Liver (tissue), 9 donors: ENCODE results near the gene ARSK. TPM values are rescaled to one million over a fixed set of nuclear protein-coding genes. Genes with fewer than 3 reads are reported as not detected.

Experiments
- DNase-seq: peaks from one replicate; pipeline ENCODE4 v3.0.0-alpha.2; 2017; ENCODE audit warnings: low spot score
- H3K27ac ChIP-seq, 2 donors: one replicate each; pipeline ENCODE4 v1.7.0; 2013; ENCODE audit warnings: inconsistent platforms in 2 of 2, low read length in 2 of 2, control low read depth in 1 of 2, low read depth in 1 of 2, mild to moderate bottlenecking in 1 of 2
- H3K27me3 ChIP-seq, 4 donors: one replicate each; pipeline versions ENCODE4 v1.6.1 to v1.7.0; 2013; ENCODE audit warnings: low read length in 3 of 4, inconsistent platforms in 1 of 4, mild to moderate bottlenecking in 1 of 4, moderate library complexity in 1 of 4; ENCODE audit not compliant: control insufficient read depth in 4 of 4, insufficient read depth in 4 of 4
- H3K36me3 ChIP-seq, 4 donors: one replicate each; pipeline versions ENCODE4 v1.6.1 to v1.7.0; 2013; ENCODE audit warnings: low read length in 3 of 4, mild to moderate bottlenecking in 3 of 4, low read depth in 1 of 4, moderate library complexity in 1 of 4; ENCODE audit not compliant: control insufficient read depth in 4 of 4, insufficient read depth in 3 of 4
- H3K4me1 ChIP-seq, 4 donors: one replicate each; pipeline versions ENCODE4 v1.6.1 to v1.7.0; 2013; ENCODE audit warnings: low read length in 3 of 4, mild to moderate bottlenecking in 3 of 4, moderate library complexity in 1 of 4; ENCODE audit not compliant: control insufficient read depth in 4 of 4, insufficient read depth in 4 of 4
- H3K4me3 ChIP-seq, 3 donors: one replicate each; pipeline versions ENCODE4 v1.6.1 to v1.7.0; 2013; ENCODE audit warnings: low read length in 3 of 3, control low read depth in 1 of 3, low read depth in 1 of 3, mild to moderate bottlenecking in 1 of 3
- H3K9ac ChIP-seq, 2 donors: one replicate each; pipeline ENCODE4 v1.7.0; 2013; ENCODE audit warnings: low read length in 2 of 2, mild to moderate bottlenecking in 2 of 2, moderate library complexity in 2 of 2, control low read depth in 1 of 2, low read depth in 1 of 2
- H3K9me3 ChIP-seq, 4 donors: one replicate each; pipeline versions ENCODE4 v1.6.1 to v1.7.0; 2013; ENCODE audit warnings: low read length in 3 of 4; ENCODE audit not compliant: control insufficient read depth in 4 of 4
- EGR1 ChIP-seq, 2 donors: IDR thresholded peaks; 2 replicates each; pipeline ENCODE4 v1.6.1; 2016 to 2018; ENCODE audit warnings: antibody characterized with exemption in 2 of 2, low read depth in 2 of 2
- FOXA1 ChIP-seq: IDR thresholded peaks from 2 replicates; pipeline ENCODE4 v1.6.1; 2016; ENCODE audit warnings: antibody characterized with exemption
- FOXA2 ChIP-seq: IDR thresholded peaks from 2 replicates; pipeline ENCODE4 v1.6.1; 2016; ENCODE audit warnings: antibody characterized with exemption
- GABPA ChIP-seq, 2 donors: IDR thresholded peaks in 1 of 2; conservative IDR thresholded peaks in 1 of 2; 2 replicates each; pipeline ENCODE4 v1.6.1; 2016; ENCODE audit warnings: antibody characterized with exemption in 2 of 2, mild to moderate bottlenecking in 1 of 2, moderate library complexity in 1 of 2
- HNF4A ChIP-seq, 2 donors: conservative IDR thresholded peaks; 2 replicates each; pipeline ENCODE4 v1.6.1; 2016; ENCODE audit warnings: antibody characterized with exemption in 2 of 2, mild to moderate bottlenecking in 2 of 2
- HNF4G ChIP-seq: IDR thresholded peaks from 2 replicates; pipeline ENCODE4 v1.6.1; 2016; ENCODE audit warnings: antibody characterized with exemption
- JUND ChIP-seq, 2 donors: IDR thresholded peaks; 2 replicates each; pipeline ENCODE4 v1.6.1; 2016; ENCODE audit warnings: antibody characterized with exemption in 2 of 2
- NR2F2 ChIP-seq: IDR thresholded peaks from 2 replicates; pipeline ENCODE4 v1.6.1; 2016; ENCODE audit warnings: antibody characterized with exemption
- RAD21 ChIP-seq, 2 donors: IDR thresholded peaks; 2 replicates each; pipeline ENCODE4 v1.6.1; 2016; ENCODE audit warnings: antibody characterized with exemption in 2 of 2, mild to moderate bottlenecking in 2 of 2
- RXRA ChIP-seq, 2 donors: IDR thresholded peaks; 2 replicates each; pipeline ENCODE4 v1.6.1; 2017 to 2018; ENCODE audit warnings: antibody characterized with exemption in 2 of 2, mild to moderate bottlenecking in 1 of 2
- SP1 ChIP-seq: IDR thresholded peaks from 2 replicates; pipeline ENCODE4 v1.6.1; 2018; ENCODE audit warnings: antibody characterized with exemption, mild to moderate bottlenecking
- TAF1 ChIP-seq: conservative IDR thresholded peaks from 2 replicates; pipeline ENCODE4 v1.6.1; 2016; ENCODE audit warnings: antibody characterized with exemption, mild to moderate bottlenecking
- YY1 ChIP-seq: IDR thresholded peaks from 2 replicates; pipeline ENCODE4 v1.6.1; 2016; ENCODE audit warnings: antibody characterized with exemption, mild to moderate bottlenecking
- WGBS: extraction: QIAGEN DNeasy Blood & Tissue Kit; methylation state at CpG from one replicate; pipeline ENCODE4 v1.1.7; 2013; 5-methylcytosine and 5-hydroxymethylcytosine counted together
- polyA plus RNA-seq, 2 donors: library from polyadenylated mRNA; stranded (reverse) in 1 of 2; unstranded in 1 of 2; fragments of 200-250 nt in 1 of 2; fragments of >200 nt in 1 of 2; fragmentation: Nextera tagmentation in 1 of 2; extraction: Ambion mirVana in 1 of 2; gene quantifications; one replicate each; pipeline versions ENCODE4 v1.2.1 to v1.2.3, GENCODE V29; 2013 to 2015
- total RNA-seq, 2 donors: library from RNA; depleted of rRNA; stranded (reverse); fragments of >200 nt; gene quantifications; one replicate each; pipeline ENCODE4 v1.2.3, GENCODE V29; 2014
- TF ChIP-seq, protein P1 (sequence below): IDR thresholded peaks from 2 replicates; pipeline ENCODE4 v1.6.1; 2016; ENCODE audit warnings: antibody characterized with exemption
- TF ChIP-seq, protein P2 (sequence below): IDR thresholded peaks from 2 replicates; pipeline ENCODE4 v1.6.1; 2016; ENCODE audit warnings: antibody characterized with exemption
- TF ChIP-seq, protein P3 (sequence below): fragments of 150-350 bp; IDR thresholded peaks from 2 replicates; pipeline ENCODE4 v1.5.1; 2017; ENCODE audit warnings: improper control_type of control experiment, low read depth, low read length; ENCODE audit not compliant: missing input control
- TF ChIP-seq, protein P4 (sequence below): IDR thresholded peaks from 2 replicates; pipeline ENCODE4 v1.6.1; 2016; ENCODE audit warnings: antibody characterized with exemption
- TF ChIP-seq, protein P5 (sequence below): IDR thresholded peaks from 2 replicates; pipeline ENCODE4 v1.6.1; 2016; ENCODE audit warnings: antibody characterized with exemption, mild to moderate bottlenecking
- donor health status: healthy.
- donor health status: healthy.
- donor health status: healthy.
- donor health status: healthy.
- donor health status: healthy.

The ARSK gene
- total and polyA plus RNA-seq, 4 donors: 2.4 to 6.8 (median 3.3) TPM

DNA sequence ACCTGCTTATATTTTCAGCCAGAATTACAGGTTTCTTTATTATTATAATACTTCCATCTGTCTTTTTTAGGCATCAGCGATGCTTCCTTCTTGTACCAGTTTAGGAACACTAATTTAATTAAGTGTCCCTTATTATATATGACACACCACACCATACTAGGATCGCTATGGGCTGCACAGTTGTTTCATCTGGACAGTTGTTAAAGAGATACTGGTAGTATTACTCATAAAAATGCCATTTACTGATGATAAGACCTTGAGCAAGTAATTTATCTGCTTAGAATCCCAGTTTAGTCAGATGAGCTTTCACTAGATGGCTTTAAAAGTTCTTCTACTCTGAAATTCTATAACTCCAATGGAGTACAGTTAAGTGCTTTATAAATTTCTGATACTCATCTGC is 17.1 kb downstream of the ARSK start:
- no peak for TF ChIP-seq TAF1
- Histone ChIP-seq H3K27ac (no peak overlapping the region), H3K4me3 (no peak overlapping the region), H3K36me3 (peaks cover 0 to 9% (median 1%) of the 10 kb centered on the region in 4 donors), H3K4me1 (no peaks in the 10 kb centered on the region), H3K9ac (no peak overlapping the region), H3K27me3 (no peaks in the 10 kb centered on the region), H3K9me3 (no peaks in the 10 kb centered on the region)
- WGBS: over 99% methylated on average over 2 of the region's 2 CpGs
- DNase-seq: no peak

DNA sequence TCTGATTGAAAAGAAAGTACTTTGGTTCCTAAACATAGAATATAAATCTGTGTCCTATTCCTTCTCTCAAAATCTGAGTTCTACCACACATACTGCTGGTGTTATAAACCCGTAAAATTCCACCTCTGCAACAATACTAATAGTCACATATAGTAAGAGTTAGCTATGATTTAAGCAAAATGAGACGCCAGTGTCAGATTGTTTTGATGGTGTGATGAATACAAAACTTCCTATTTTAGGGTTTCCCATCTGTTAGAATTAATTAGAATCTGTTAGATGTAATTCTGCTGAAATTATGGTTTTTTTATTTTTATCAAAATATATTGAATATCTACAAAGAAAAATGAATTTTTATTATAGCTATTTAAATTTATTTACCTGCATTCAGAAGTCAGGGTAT is 26.7 kb downstream of the ARSK start:
- TF ChIP-seq, protein P1, sequence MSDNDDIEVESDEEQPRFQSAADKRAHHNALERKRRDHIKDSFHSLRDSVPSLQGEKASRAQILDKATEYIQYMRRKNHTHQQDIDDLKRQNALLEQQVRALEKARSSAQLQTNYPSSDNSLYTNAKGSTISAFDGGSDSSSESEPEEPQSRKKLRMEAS: no peak
- TF ChIP-seq GABPA (IDR thresholded peaks at IDR 0.05 in 1 of 2, conservative IDR thresholded peaks at IDR 0.05 in 1 of 2): no peak
- DNase-seq: no peak
- Histone ChIP-seq H3K9ac (no peak overlapping the region), H3K4me3 (no peak overlapping the region), H3K4me1 (no peaks in the 10 kb centered on the region), H3K27me3 (no peaks in the 10 kb centered on the region), H3K36me3 (peaks cover 0 to 5% (median 0%) of the 10 kb centered on the region in 4 donors), H3K27ac (no peak overlapping the region), H3K9me3 (no peaks in the 10 kb centered on the region)
- 98% methylated on average over 2 of the region's 2 CpGs for WGBS

DNA sequence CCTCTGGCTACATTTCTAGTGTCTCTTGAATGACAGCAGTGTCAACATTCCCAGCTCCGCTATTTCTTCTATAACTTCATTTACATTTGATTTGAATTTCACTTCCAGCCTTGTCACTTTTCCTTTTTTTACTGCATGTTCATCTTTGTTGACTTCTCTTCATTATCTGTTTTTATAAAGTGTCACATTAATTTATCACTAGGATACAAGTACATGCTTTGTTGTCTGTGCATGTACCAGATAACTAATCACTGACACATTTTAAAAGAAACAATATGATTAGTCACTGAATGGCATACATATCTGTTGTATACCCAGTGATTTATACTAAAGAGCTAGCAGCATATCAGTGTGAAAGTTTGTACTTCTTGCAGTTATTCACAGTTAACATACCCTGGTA is 29.1 kb downstream of the ARSK start:
- H3K9me3 ChIP-seq: no peaks in the 10 kb centered on the region
- 99% methylated on average over 1 of the region's 1 CpG for WGBS
- no peak overlapping the region for H3K9ac ChIP-seq
- H3K27me3 ChIP-seq: no peaks in the 10 kb centered on the region
- no peak overlapping the region for H3K4me3 ChIP-seq
- H3K27ac ChIP-seq: no peak overlapping the region
- no peaks in the 10 kb centered on the region for H3K4me1 ChIP-seq
- H3K36me3 ChIP-seq: peaks cover 0 to 5% (median under 1%) of the 10 kb centered on the region in 4 donors
- no peak for DNase-seq
- TF ChIP-seq, protein P2, sequence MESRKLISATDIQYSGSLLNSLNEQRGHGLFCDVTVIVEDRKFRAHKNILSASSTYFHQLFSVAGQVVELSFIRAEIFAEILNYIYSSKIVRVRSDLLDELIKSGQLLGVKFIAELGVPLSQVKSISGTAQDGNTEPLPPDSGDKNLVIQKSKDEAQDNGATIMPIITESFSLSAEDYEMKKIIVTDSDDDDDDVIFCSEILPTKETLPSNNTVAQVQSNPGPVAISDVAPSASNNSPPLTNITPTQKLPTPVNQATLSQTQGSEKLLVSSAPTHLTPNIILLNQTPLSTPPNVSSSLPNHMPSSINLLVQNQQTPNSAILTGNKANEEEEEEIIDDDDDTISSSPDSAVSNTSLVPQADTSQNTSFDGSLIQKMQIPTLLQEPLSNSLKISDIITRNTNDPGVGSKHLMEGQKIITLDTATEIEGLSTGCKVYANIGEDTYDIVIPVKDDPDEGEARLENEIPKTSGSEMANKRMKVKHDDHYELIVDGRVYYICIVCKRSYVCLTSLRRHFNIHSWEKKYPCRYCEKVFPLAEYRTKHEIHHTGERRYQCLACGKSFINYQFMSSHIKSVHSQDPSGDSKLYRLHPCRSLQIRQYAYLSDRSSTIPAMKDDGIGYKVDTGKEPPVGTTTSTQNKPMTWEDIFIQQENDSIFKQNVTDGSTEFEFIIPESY: no peak
- TF ChIP-seq, protein P3, sequence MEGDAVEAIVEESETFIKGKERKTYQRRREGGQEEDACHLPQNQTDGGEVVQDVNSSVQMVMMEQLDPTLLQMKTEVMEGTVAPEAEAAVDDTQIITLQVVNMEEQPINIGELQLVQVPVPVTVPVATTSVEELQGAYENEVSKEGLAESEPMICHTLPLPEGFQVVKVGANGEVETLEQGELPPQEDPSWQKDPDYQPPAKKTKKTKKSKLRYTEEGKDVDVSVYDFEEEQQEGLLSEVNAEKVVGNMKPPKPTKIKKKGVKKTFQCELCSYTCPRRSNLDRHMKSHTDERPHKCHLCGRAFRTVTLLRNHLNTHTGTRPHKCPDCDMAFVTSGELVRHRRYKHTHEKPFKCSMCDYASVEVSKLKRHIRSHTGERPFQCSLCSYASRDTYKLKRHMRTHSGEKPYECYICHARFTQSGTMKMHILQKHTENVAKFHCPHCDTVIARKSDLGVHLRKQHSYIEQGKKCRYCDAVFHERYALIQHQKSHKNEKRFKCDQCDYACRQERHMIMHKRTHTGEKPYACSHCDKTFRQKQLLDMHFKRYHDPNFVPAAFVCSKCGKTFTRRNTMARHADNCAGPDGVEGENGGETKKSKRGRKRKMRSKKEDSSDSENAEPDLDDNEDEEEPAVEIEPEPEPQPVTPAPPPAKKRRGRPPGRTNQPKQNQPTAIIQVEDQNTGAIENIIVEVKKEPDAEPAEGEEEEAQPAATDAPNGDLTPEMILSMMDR: no peak
- no peak for TF ChIP-seq TAF1
- no peak for TF ChIP-seq RAD21 (IDR thresholded peaks at IDR 0.05)
- no peak for TF ChIP-seq JUND (IDR thresholded peaks at IDR 0.05)
- no peak for TF ChIP-seq HNF4A (conservative IDR thresholded peaks at IDR 0.05)
- TF ChIP-seq EGR1 (IDR thresholded peaks at IDR 0.05; ENCODE audit: low read depth in 2 of 2): no peak
- TF ChIP-seq RXRA (IDR thresholded peaks at IDR 0.05): no peak
- TF ChIP-seq YY1: no peak
- TF ChIP-seq, protein P1: no peak
- TF ChIP-seq SP1: no peak
- no peak for TF ChIP-seq GABPA (IDR thresholded peaks at IDR 0.05 in 1 of 2, conservative IDR thresholded peaks at IDR 0.05 in 1 of 2)
- TF ChIP-seq, protein P4, sequence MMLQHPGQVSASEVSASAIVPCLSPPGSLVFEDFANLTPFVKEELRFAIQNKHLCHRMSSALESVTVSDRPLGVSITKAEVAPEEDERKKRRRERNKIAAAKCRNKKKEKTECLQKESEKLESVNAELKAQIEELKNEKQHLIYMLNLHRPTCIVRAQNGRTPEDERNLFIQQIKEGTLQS: no peak
- TF ChIP-seq HNF4G: no peak
- no peak for TF ChIP-seq FOXA2
- TF ChIP-seq, protein P5, sequence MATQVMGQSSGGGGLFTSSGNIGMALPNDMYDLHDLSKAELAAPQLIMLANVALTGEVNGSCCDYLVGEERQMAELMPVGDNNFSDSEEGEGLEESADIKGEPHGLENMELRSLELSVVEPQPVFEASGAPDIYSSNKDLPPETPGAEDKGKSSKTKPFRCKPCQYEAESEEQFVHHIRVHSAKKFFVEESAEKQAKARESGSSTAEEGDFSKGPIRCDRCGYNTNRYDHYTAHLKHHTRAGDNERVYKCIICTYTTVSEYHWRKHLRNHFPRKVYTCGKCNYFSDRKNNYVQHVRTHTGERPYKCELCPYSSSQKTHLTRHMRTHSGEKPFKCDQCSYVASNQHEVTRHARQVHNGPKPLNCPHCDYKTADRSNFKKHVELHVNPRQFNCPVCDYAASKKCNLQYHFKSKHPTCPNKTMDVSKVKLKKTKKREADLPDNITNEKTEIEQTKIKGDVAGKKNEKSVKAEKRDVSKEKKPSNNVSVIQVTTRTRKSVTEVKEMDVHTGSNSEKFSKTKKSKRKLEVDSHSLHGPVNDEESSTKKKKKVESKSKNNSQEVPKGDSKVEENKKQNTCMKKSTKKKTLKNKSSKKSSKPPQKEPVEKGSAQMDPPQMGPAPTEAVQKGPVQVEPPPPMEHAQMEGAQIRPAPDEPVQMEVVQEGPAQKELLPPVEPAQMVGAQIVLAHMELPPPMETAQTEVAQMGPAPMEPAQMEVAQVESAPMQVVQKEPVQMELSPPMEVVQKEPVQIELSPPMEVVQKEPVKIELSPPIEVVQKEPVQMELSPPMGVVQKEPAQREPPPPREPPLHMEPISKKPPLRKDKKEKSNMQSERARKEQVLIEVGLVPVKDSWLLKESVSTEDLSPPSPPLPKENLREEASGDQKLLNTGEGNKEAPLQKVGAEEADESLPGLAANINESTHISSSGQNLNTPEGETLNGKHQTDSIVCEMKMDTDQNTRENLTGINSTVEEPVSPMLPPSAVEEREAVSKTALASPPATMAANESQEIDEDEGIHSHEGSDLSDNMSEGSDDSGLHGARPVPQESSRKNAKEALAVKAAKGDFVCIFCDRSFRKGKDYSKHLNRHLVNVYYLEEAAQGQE: no peak
- no peak for TF ChIP-seq NR2F2
- no peak for TF ChIP-seq FOXA1
